Measurements from ENCODE around the gene FGR. TPM values are rescaled to one million over a fixed set of nuclear protein-coding genes. Genes with fewer than 3 reads are reported as not detected.
"Not testable (repeated sequence)": the region's sequence is repeated elsewhere in the genome, so short reads cannot be mapped to it uniquely, and the experiment has no call there.

Gene FGR
- total RNA-seq (2021) (not detected in 2 replicates), Bru-seq, nascent RNA (not detected), BruChase-seq, experiment 1, labeled RNA remaining after a 2-hour chase (percentile 7 among the genes with signal in this experiment), BruChase-seq, experiment 2, labeled RNA remaining after a 6-hour chase (not detected)
- long read RNA-seq, result 0 reads

- Histone ChIP-seq H3K27ac (no peak within 1 kb of the TSS), H2AFZ (no peak within 1 kb of the TSS)
- intact Hi-C loops (cut with micrococcal nuclease; ENCODE audit: unreplicated experiment), result no loop called here
These were observed at the start of gene FGR for GRCh38 chr1:27634985-27635367. FGR (minus strand) TSS chr1:27635185; CDS start chr1:27623916, 11,269 bp downstream.

GRCh38 chr1:27684176-27684575 is 49.2 kb upstream of the FGR start:
- Histone ChIP-seq H3K36me3 (ENCODE audit: low read depth) (no peaks in the 10 kb centered on the region), H3K27me3 (ENCODE audit: insufficient read depth, low read depth) (no peaks in the 10 kb centered on the region), H3K79me2 (ENCODE audit: low read depth) (no peaks in the 10 kb centered on the region), H3K4me1 (replicated peaks; ENCODE audit: insufficient read depth) (peaks cover 14% of the 10 kb centered on the region; the same call in 1 of the 2 replicates), H4K20me1 (ENCODE audit: insufficient read depth) (no peaks in the 10 kb centered on the region), H3K4me2 (peak overlapping the region; percentile 23; the same call in 1 of the 2 replicates), H3K9me2 (ENCODE audit: insufficient read depth) (no peaks in the 10 kb centered on the region), H2AFZ (no peak overlapping the region), H3K4me3 (no peak overlapping the region), H3K9me3 (ENCODE audit: insufficient read depth, low read depth) (0 out of 2 replicates have a peak, but pooled peaks cover 2% of the 10 kb centered on the region), H3K27ac (no peak overlapping the region), H3F3A (ENCODE audit: insufficient read depth, low read depth) (0 out of 2 replicates have a peak, but pooled peaks cover 4% of the 10 kb centered on the region)
- no TSS peak for BruUV-seq (replicated peaks)
- ChIA-PET POLR2A (ENCODE audit: unreplicated experiment) (no interaction called here), CTCF (interaction anchor here (0.6 to 0.7 kb wide), 2 partner anchors 149 to 723 kb away, joined by 3 to 9 read pairs; no protein-coding TSS in a partner anchor)
- no peak for TF ChIP-seq CTCF (conservative IDR thresholded peaks at IDR 0.05)
- TF ChIP-seq EZH2 (IDR thresholded peaks at IDR 0.05; ENCODE audit: low read depth), result no peak
- intact Hi-C loops (cut with micrococcal nuclease; ENCODE audit: unreplicated experiment), result no loop called here
- DNase-seq, result peak; percentile 28 to 71

More at GRCh38 chr1:27634985-27635367, at the start of gene FGR:
- ChIA-PET CTCF (no interaction called here), POLR2A (ENCODE audit: unreplicated experiment) (no interaction called here)
- H3F3A ChIP-seq (ENCODE audit: insufficient read depth, low read depth), result no peaks in the 10 kb centered on the region
- H3K79me2 ChIP-seq (ENCODE audit: low read depth), result no peaks in the 10 kb centered on the region
- H4K20me1 ChIP-seq (ENCODE audit: insufficient read depth), result no peaks in the 10 kb centered on the region
- peak in 1 of 2 experiments; percentile 17 for DNase-seq
- no peak within 1 kb of the TSS for H3K4me2 ChIP-seq
- BruUV-seq (replicated peaks), result no TSS peak
- no peak for TF ChIP-seq CTCF (conservative IDR thresholded peaks at IDR 0.05)
- no peak for TF ChIP-seq EZH2 (IDR thresholded peaks at IDR 0.05; ENCODE audit: low read depth)
- no peak within 1 kb of the TSS for H3K4me3 ChIP-seq
- no peaks in the 10 kb centered on the region for H3K36me3 ChIP-seq (ENCODE audit: low read depth)
- H3K27me3 ChIP-seq (ENCODE audit: insufficient read depth, low read depth), result peaks cover 19% of the 10 kb centered on the region
- no peaks in the 10 kb centered on the region for H3K9me3 ChIP-seq (ENCODE audit: insufficient read depth, low read depth)
- H3K9me2 ChIP-seq (ENCODE audit: insufficient read depth), result no peaks in the 10 kb centered on the region
- H3K4me1 ChIP-seq (replicated peaks; ENCODE audit: insufficient read depth), result no peaks in the 10 kb centered on the region

DNA sequence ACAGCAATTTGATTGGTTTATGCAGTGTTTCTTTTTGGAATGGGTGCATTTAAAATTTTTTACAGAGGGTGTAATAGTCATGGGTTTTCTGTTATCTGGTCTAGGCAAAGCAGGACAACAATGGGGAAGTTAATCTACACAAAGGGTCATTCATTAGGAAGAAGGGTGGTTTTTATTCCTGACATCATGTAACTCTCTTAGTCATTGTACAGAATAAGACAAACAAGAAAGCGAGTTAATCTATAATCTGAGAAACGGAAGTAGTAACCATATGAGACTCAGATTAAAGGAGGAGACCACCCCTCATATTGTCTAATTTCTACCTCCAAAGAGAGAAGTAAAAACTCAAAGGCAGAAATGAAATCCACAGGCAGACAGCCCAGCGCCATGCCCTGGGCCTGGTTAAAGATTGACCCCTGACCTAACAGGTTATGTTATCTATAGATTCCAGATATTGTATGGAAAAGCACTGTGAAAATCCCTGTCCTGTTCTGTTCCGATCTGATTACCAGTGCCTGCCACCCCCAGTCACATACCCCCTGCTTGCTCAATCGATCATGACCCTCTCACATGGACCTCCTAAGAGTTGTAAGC is 47.5 kb upstream of the FGR start:
- TF ChIP-seq EZH2 (IDR thresholded peaks at IDR 0.05; ENCODE audit: low read depth), result no peak
- no peak for TF ChIP-seq CTCF (conservative IDR thresholded peaks at IDR 0.05)
- H3K4me2 ChIP-seq, result no peak overlapping the region
- CTCF ChIA-PET, result no interaction called here

GRCh38 chr1:27681580-27681979 is 46.6 kb upstream of the FGR start:
- BruUV-seq (replicated peaks); H2AFZ ChIP-seq; H3K27me3 ChIP-seq (ENCODE audit: insufficient read depth, low read depth); H3K79me2 ChIP-seq (ENCODE audit: low read depth); H3K9me3 ChIP-seq (ENCODE audit: insufficient read depth, low read depth); H3K4me3 ChIP-seq; H3K9me2 ChIP-seq (ENCODE audit: insufficient read depth); CTCF ChIA-PET; H3K36me3 ChIP-seq (ENCODE audit: low read depth); H4K20me1 ChIP-seq (ENCODE audit: insufficient read depth); H3K27ac ChIP-seq; H3K4me2 ChIP-seq; POLR2A ChIA-PET (ENCODE audit: unreplicated experiment); DNase-seq; H3F3A ChIP-seq (ENCODE audit: insufficient read depth, low read depth); intact Hi-C loops (cut with micrococcal nuclease; ENCODE audit: unreplicated experiment): not testable (repeated sequence)
- H3K4me1 ChIP-seq (replicated peaks; ENCODE audit: insufficient read depth), result peaks cover 14% of the 10 kb centered on the region; the same call in 1 of the 2 replicates

More for the DNA sequence above, 47.5 kb upstream of the FGR start:
- POLR2A ChIA-PET (ENCODE audit: unreplicated experiment), result no interaction called here
- Histone ChIP-seq H3F3A (ENCODE audit: insufficient read depth, low read depth) (0 out of 2 replicates have a peak, but pooled peaks cover 4% of the 10 kb centered on the region), H4K20me1 (ENCODE audit: insufficient read depth) (no peaks in the 10 kb centered on the region), H3K4me1 (replicated peaks; ENCODE audit: insufficient read depth) (peaks cover 14% of the 10 kb centered on the region; the same call in 1 of the 2 replicates), H3K36me3 (ENCODE audit: low read depth) (no peaks in the 10 kb centered on the region), H3K79me2 (ENCODE audit: low read depth) (no peaks in the 10 kb centered on the region), H2AFZ (no peak overlapping the region), H3K4me3 (no peak overlapping the region), H3K27ac (no peak overlapping the region), H3K9me2 (ENCODE audit: insufficient read depth) (no peaks in the 10 kb centered on the region), H3K27me3 (ENCODE audit: insufficient read depth, low read depth) (no peaks in the 10 kb centered on the region), H3K9me3 (ENCODE audit: insufficient read depth, low read depth) (0 out of 2 replicates have a peak, but pooled peaks cover 2% of the 10 kb centered on the region)
- no peak for DNase-seq
- BruUV-seq (replicated peaks), result no TSS peak
- intact Hi-C loops (cut with micrococcal nuclease; ENCODE audit: unreplicated experiment), result no loop called here

DNA sequence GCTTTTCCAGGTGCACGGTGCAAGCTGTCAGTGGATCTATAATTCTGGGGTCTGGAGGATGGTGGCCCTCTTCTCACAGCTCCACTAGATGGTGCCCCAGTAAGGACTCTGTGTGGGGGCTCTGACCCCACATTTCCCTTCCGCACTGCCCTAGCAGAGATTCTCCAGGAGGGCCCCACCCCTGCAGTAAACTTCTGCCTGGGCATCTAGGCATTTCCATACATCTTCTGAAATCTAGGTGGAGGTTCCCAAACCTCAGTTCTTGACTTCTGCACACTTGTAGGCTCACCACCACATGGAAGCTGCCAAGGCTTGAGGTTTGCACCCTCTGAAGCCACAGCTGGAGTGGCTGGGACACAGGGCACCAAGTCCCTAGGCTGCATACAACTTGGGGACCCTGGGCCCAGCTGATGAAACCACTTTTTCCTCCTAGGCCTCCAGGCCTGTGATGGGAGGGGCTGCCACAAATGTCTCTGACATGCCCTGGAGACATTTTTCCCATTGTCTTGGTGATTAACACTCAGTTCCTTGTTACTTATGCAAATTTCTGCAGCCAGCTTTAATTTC is 45.3 kb upstream of the FGR start:
- DNase-seq; H3K4me1 ChIP-seq (replicated peaks; ENCODE audit: insufficient read depth); H3K27me3 ChIP-seq (ENCODE audit: insufficient read depth, low read depth); BruUV-seq (replicated peaks); H3K27ac ChIP-seq; H3K4me3 ChIP-seq; H4K20me1 ChIP-seq (ENCODE audit: insufficient read depth); H3K4me2 ChIP-seq; H2AFZ ChIP-seq; H3F3A ChIP-seq (ENCODE audit: insufficient read depth, low read depth); H3K9me3 ChIP-seq (ENCODE audit: insufficient read depth, low read depth); H3K9me2 ChIP-seq (ENCODE audit: insufficient read depth); intact Hi-C loops (cut with micrococcal nuclease; ENCODE audit: unreplicated experiment); H3K36me3 ChIP-seq (ENCODE audit: low read depth); H3K79me2 ChIP-seq (ENCODE audit: low read depth): not testable (repeated sequence)
- ChIA-PET CTCF (interaction anchor here (0.6 kb wide), 2 partner anchors 11 to 708 kb away, joined by 3 to 9 read pairs; no protein-coding TSS in a partner anchor), POLR2A (ENCODE audit: unreplicated experiment) (interaction anchor here (0.6 kb wide), 1 partner anchor 39 kb away, joined by 5 read pairs; no protein-coding TSS in a partner anchor)

All from PC-9 (cell line).